ENCODE measurements around the gene PRMT7. TPM values are rescaled to one million over a fixed set of nuclear protein-coding genes. Genes with fewer than 3 reads are reported as not detected.
"Not testable (repeated sequence)": the region's sequence is repeated elsewhere in the genome, so short reads cannot be mapped to it uniquely, and the experiment has no call there.

Gene PRMT7
- total RNA-seq, 2 experiments from 2014 or later: 60.9 to 73.9 TPM

- Mint-ChIP-seq H3K27me3 (no peaks in the 10 kb centered on the region), H3K27ac (peak overlapping the region; percentile 84), H3K9me3 (ENCODE audit: low read depth) (no peaks in the 10 kb centered on the region), H3K36me3 (peaks cover 50% of the 10 kb centered on the region), H3K4me3 (peak overlapping the region; percentile 15), H3K4me1 (peaks cover 89% of the 10 kb centered on the region)
- DNase-seq (peak; percentile 47), ATAC-seq (no peak)
- CTCF ChIA-PET: interaction anchor here (1.2 to 10.9 kb wide), 5 partner anchors 11 to 42 kb away, joined by 3 to 200 read pairs (median 7); partner anchors contain the start of genes PRMT7, SLC7A6 and SLC7A6OS
Observed at GRCh38 chr16:68287276-68288251, 23.3 kb upstream of the PRMT7 start.

- no peaks in the 10 kb centered on the region for H3K9me3 Mint-ChIP-seq (ENCODE audit: low read depth)
- ATAC-seq (no peak), DNase-seq (no peak)
- no peak overlapping the region for H3K4me3 Mint-ChIP-seq
- peaks cover 83% of the 10 kb centered on the region for H3K4me1 Mint-ChIP-seq
- no peaks in the 10 kb centered on the region for H3K27me3 Mint-ChIP-seq
- CTCF ChIA-PET: interaction anchor here (0.7 to 10.9 kb wide), 5 partner anchors 12 to 76 kb away, joined by 3 to 200 read pairs (median 4); partner anchors contain the start of genes PRMT7, SLC7A6 and SLC7A6OS
- H3K27ac Mint-ChIP-seq: peak overlapping the region; percentile 84
- peaks cover 50% of the 10 kb centered on the region for H3K36me3 Mint-ChIP-seq
Observed at GRCh38 chr16:68288252-68288650, 22.6 kb upstream of the PRMT7 start.

- H3K27me3 Mint-ChIP-seq; H3K4me3 Mint-ChIP-seq; DNase-seq; ATAC-seq; H3K9me3 Mint-ChIP-seq (ENCODE audit: low read depth): not testable (repeated sequence)
- H3K27ac Mint-ChIP-seq: peak overlapping the region; percentile 84
- peaks cover 78% of the 10 kb centered on the region for H3K4me1 Mint-ChIP-seq
- CTCF ChIA-PET: interaction anchor here (0.7 to 10.9 kb wide), 6 partner anchors 12 to 77 kb away, joined by 3 to 200 read pairs (median 4); partner anchors contain the start of genes PRMT7, SLC7A6 and SLC7A6OS
- H3K36me3 Mint-ChIP-seq: peaks cover 52% of the 10 kb centered on the region
Observed at GRCh38 chr16:68288796-68289195, 22.0 kb upstream of the PRMT7 start.

GRCh38 chr16:68289202-68289601 is 21.6 kb upstream of the PRMT7 start:
- DNase-seq: no peak
- no peak for ATAC-seq
- no peaks in the 10 kb centered on the region for H3K9me3 Mint-ChIP-seq (ENCODE audit: low read depth)
- H3K27me3 Mint-ChIP-seq: no peaks in the 10 kb centered on the region
- CTCF ChIA-PET: interaction anchor here (0.8 to 10.9 kb wide), 7 partner anchors 11 to 27 kb away, joined by 3 to 200 read pairs (median 3); partner anchors contain the start of genes PRMT7, SLC7A6 and SLC7A6OS
- H3K4me3 Mint-ChIP-seq: no peak overlapping the region
- peaks cover 53% of the 10 kb centered on the region for H3K36me3 Mint-ChIP-seq
- H3K4me1 Mint-ChIP-seq: peaks cover 74% of the 10 kb centered on the region
- H3K27ac Mint-ChIP-seq: peak overlapping the region; percentile 84

DNA sequence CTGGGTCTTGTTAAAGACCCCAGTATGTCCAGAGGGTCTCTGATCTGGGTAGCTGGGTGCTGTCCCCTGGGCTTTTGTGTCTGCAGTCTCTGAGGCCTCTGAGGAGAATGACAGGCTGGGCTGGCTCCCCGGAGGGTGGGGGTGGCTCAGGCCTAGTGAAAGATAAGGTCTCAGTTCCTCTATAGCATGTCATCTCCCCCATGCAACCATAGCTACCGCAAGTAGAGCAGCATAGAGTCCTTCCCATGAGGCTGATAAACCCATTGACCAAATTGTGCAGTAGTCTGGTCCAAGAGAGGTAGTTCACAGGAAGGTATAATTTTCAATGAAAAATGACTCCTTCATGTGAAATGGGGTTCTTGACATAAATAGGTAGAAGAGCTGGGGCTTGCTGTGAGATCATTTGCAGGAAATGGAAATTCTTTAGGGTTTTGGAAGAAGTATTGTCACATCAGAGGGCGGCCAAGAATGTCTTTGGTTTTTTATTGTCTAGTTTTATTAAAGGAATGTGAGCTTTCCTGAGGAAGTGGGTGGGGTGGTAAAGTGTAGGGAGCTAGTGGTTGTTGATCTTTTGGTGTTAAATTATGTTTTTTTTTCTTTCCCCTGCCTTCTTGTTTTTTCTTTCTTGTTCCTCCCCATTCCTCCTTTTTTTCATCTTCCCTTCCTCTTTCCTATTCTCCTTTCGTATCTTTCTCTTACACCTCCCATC is 21.0 kb upstream of the PRMT7 start:
- Mint-ChIP-seq H3K27ac (peak overlapping the region; percentile 84), H3K4me3 (peak overlapping the region; percentile 4), H3K36me3 (peaks cover 54% of the 10 kb centered on the region), H3K9me3 (ENCODE audit: low read depth) (no peaks in the 10 kb centered on the region), H3K4me1 (peaks cover 68% of the 10 kb centered on the region), H3K27me3 (no peaks in the 10 kb centered on the region)
- DNase-seq: peak; percentile 79
- CTCF ChIA-PET: interaction anchor here (0.7 to 10.9 kb wide), 8 partner anchors 11 to 39 kb away, joined by 3 to 200 read pairs (median 4); partner anchors contain the start of genes PRMT7, SLC7A6 and SLC7A6OS
- peak; percentile 76 for ATAC-seq

DNA sequence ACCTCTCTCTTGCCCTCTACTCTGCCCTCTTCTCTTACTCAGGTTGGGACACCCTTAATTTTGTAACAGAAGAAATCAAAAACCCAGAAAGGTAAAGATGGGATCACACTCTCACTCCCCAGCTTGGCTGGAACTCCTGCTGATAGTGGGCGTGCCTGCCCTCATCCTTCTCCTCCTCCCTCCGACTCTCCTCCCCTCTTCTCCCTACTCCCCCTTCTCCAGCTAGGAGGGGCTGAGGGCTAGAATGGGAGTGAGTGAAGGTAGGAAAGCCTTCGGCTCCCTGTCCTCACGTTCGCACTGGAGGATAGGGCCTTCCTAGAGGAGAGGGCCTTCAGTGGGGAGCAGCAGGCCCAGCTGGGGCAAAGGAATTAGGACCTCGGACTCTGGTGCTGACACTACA is 20.4 kb upstream of the PRMT7 start:
- no peak overlapping the region for H3K4me3 Mint-ChIP-seq
- no peaks in the 10 kb centered on the region for H3K27me3 Mint-ChIP-seq
- peak overlapping the region; percentile 84 for H3K27ac Mint-ChIP-seq
- H3K36me3 Mint-ChIP-seq: peaks cover 54% of the 10 kb centered on the region
- peaks cover 61% of the 10 kb centered on the region for H3K4me1 Mint-ChIP-seq
- H3K9me3 Mint-ChIP-seq (ENCODE audit: low read depth): no peaks in the 10 kb centered on the region
- CTCF ChIA-PET: interaction anchor here (1.2 to 10.9 kb wide), 7 partner anchors 10 to 37 kb away, joined by 3 to 200 read pairs (median 7); partner anchors contain the start of genes PRMT7, SLC7A6 and SLC7A6OS
- ATAC-seq (no peak), DNase-seq (no peak)

GRCh38 chr16:68291227-68291626 is 19.6 kb upstream of the PRMT7 start:
- Mint-ChIP-seq H3K27ac (peak overlapping the region; percentile 73), H3K4me1 (peaks cover 55% of the 10 kb centered on the region), H3K9me3 (ENCODE audit: low read depth) (no peaks in the 10 kb centered on the region), H3K4me3 (no peak overlapping the region), H3K36me3 (peaks cover 54% of the 10 kb centered on the region), H3K27me3 (no peaks in the 10 kb centered on the region)
- DNase-seq (no peak), ATAC-seq (no peak)
- CTCF ChIA-PET: interaction anchor here (1.8 to 10.9 kb wide), 4 partner anchors 17 to 36 kb away, joined by 5 to 200 read pairs (median 8); partner anchors contain the start of genes PRMT7, SLC7A6 and SLC7A6OS

GRCh38 chr16:68292425-68292824 is 18.4 kb upstream of the PRMT7 start:
- no peak overlapping the region for H3K4me3 Mint-ChIP-seq
- H3K36me3 Mint-ChIP-seq: peaks cover 47% of the 10 kb centered on the region
- ATAC-seq (no peak), DNase-seq (no peak)
- no peaks in the 10 kb centered on the region for H3K27me3 Mint-ChIP-seq
- no peaks in the 10 kb centered on the region for H3K9me3 Mint-ChIP-seq (ENCODE audit: low read depth)
- CTCF ChIA-PET: interaction anchor here (0.7 to 10.9 kb wide), 3 partner anchors 18 to 35 kb away, joined by 3 to 200 read pairs (median 7); partner anchors contain the start of genes PRMT7, SLC7A6 and SLC7A6OS
- H3K4me1 Mint-ChIP-seq: peaks cover 45% of the 10 kb centered on the region
- peak overlapping the region; percentile 71 for H3K27ac Mint-ChIP-seq

- Mint-ChIP-seq H3K4me1 (peaks cover 12% of the 10 kb centered on the region), H3K27ac (no peak overlapping the region), H3K27me3 (no peaks in the 10 kb centered on the region), H3K36me3 (peaks cover 56% of the 10 kb centered on the region), H3K4me3 (no peak overlapping the region), H3K9me3 (ENCODE audit: low read depth) (no peaks in the 10 kb centered on the region)
- no peak for ATAC-seq
- CTCF ChIA-PET: interaction anchor here (4.2 kb wide), 1 partner anchor 34 kb away, joined by 44 read pairs; the partner anchor contains the start of gene SLC7A6
- DNase-seq: no peak
Observed at GRCh38 chr16:68296291-68296690, 14.5 kb upstream of the PRMT7 start.

DNA sequence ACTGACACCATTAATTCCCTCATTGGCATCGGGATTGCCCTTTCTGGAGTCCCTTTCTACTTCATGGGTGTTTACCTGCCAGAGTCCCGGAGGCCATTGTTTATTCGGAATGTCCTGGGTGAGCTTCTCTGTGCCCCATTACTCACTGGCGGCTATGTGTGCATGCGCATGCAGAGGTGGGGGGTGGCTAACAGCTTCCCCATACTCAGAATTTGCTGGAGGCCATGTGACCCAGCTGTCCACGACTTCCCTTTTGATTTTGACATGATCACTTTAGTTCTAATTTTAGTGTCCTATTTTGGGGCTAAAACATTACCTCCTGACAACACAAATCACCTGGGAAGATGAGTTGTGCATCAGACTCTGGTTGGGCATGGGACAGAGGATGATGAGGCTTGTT is 14.1 kb upstream of the PRMT7 start:
- no peak for ATAC-seq
- no peak for DNase-seq

DNA sequence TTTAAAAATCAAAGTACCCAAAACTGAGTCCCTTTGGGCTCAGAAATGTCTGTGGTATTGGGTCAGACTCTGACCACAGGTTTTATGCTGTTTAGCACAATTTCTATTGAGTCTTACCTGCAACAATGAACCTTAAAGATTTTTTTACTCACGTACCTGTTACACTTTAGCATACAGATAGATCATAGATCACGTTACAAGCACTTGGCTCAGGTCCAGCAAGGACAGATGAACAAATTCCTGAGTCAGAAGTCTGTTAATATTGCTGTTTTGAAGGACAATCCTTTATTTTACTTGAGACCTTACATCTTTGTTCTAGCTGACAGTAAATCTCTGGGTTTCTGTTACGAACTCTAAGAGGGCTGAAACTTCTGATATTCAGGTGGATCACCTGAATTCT is 12.9 kb upstream of the PRMT7 start:
- Mint-ChIP-seq H3K4me1 (peaks cover 2% of the 10 kb centered on the region), H3K4me3 (no peak overlapping the region), H3K27ac (peak overlapping the region; percentile 20), H3K36me3 (peaks cover 55% of the 10 kb centered on the region), H3K27me3 (no peaks in the 10 kb centered on the region), H3K9me3 (ENCODE audit: low read depth) (no peaks in the 10 kb centered on the region)
- CTCF ChIA-PET: interaction anchor here (4.2 kb wide), 1 partner anchor 36 kb away, joined by 44 read pairs; the partner anchor contains the start of gene SLC7A6
- ATAC-seq: no peak
- DNase-seq: no peak

More for the DNA sequence above, 14.1 kb upstream of the PRMT7 start:
- H3K9me3 Mint-ChIP-seq (ENCODE audit: low read depth): no peaks in the 10 kb centered on the region
- CTCF ChIA-PET: interaction anchor here (4.2 kb wide), 1 partner anchor 35 kb away, joined by 44 read pairs; the partner anchor contains the start of gene SLC7A6
- H3K4me1 Mint-ChIP-seq: peaks cover 8% of the 10 kb centered on the region
- H3K27me3 Mint-ChIP-seq: no peaks in the 10 kb centered on the region
- H3K4me3 Mint-ChIP-seq: no peak overlapping the region
- H3K36me3 Mint-ChIP-seq: peaks cover 55% of the 10 kb centered on the region
- no peak overlapping the region for H3K27ac Mint-ChIP-seq

- Mint-ChIP-seq H3K36me3 (peaks cover 56% of the 10 kb centered on the region), H3K4me1 (peaks cover 2% of the 10 kb centered on the region), H3K27me3 (no peaks in the 10 kb centered on the region), H3K27ac (peak overlapping the region; percentile 20), H3K9me3 (ENCODE audit: low read depth) (no peaks in the 10 kb centered on the region), H3K4me3 (no peak overlapping the region)
- ATAC-seq (no peak), DNase-seq (no peak)
- CTCF ChIA-PET: interaction anchor here (2.6 to 3.3 kb wide), 2 partner anchors 12 to 36 kb away, joined by 11 to 25 read pairs; partner anchors contain the start of genes PRMT7, SLC7A6 and SLC7A6OS
Observed at GRCh38 chr16:68298312-68298711, 12.5 kb upstream of the PRMT7 start.

All from activated CD8-positive, alpha-beta memory T cell treated with anti-CD3 and anti-CD28 coated beads, Interleukin-2, amount 10 ng/mL, durations not matched to agents 7 days and 5 days (primary cell).